Measurements from ENCODE around the gene MICALL1.

DNA sequence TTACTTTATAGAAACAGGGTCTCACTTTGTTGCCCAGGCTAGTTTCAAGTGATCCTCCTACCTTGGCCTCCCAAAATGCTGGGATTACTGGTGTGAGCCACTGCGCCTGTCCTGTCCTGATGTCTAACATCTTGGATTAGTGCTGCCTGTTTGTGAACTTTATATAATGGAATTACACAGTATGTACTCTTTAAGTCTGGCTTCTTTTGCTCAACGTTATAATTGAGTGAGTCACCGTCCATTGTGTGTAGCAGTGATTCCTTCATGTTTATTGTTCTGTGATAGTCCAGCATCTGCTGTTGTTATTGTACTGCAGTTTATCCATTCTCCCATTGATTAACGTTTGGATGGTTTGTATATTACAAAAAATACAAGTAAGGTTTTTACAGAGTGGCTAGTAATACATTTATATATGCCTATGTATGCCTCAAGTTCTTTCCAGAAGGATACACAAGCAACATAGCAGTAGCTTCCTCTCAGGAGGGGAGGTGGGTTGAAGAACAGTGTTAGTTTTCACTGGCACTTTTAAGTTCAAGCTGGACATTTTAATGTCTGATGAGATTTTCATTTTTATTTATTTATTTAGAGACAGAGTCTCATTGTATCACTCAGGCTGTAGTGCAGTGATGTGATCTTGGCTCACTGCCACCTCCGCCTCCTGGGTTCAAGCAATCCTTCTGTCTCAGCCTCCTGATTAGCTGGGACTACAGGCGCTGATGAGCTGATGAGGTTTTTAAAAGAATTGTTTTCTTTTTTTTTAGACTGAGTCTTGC, 25.2 kb upstream of the MICALL1 start:
- TF ChIP-seq POLR2A (IDR thresholded peaks at IDR 0.05): no peak
- TF ChIP-seq, protein P1, sequence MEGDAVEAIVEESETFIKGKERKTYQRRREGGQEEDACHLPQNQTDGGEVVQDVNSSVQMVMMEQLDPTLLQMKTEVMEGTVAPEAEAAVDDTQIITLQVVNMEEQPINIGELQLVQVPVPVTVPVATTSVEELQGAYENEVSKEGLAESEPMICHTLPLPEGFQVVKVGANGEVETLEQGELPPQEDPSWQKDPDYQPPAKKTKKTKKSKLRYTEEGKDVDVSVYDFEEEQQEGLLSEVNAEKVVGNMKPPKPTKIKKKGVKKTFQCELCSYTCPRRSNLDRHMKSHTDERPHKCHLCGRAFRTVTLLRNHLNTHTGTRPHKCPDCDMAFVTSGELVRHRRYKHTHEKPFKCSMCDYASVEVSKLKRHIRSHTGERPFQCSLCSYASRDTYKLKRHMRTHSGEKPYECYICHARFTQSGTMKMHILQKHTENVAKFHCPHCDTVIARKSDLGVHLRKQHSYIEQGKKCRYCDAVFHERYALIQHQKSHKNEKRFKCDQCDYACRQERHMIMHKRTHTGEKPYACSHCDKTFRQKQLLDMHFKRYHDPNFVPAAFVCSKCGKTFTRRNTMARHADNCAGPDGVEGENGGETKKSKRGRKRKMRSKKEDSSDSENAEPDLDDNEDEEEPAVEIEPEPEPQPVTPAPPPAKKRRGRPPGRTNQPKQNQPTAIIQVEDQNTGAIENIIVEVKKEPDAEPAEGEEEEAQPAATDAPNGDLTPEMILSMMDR (IDR thresholded peaks at IDR 0.05): no peak
